Nucleus accumbens (tissue), 56 donors: ENCODE results near the gene ATG10.
"Not testable (repeated sequence)": the region's sequence is repeated elsewhere in the genome, so short reads cannot be mapped to it uniquely, and the experiment has no call there.

Experiments used
- DNase-seq, 56 donors: peaks; one replicate each; lab custom pipeline; 2025; lab: John Stamatoyannopoulos, UW

The ATG10 gene

DNA sequence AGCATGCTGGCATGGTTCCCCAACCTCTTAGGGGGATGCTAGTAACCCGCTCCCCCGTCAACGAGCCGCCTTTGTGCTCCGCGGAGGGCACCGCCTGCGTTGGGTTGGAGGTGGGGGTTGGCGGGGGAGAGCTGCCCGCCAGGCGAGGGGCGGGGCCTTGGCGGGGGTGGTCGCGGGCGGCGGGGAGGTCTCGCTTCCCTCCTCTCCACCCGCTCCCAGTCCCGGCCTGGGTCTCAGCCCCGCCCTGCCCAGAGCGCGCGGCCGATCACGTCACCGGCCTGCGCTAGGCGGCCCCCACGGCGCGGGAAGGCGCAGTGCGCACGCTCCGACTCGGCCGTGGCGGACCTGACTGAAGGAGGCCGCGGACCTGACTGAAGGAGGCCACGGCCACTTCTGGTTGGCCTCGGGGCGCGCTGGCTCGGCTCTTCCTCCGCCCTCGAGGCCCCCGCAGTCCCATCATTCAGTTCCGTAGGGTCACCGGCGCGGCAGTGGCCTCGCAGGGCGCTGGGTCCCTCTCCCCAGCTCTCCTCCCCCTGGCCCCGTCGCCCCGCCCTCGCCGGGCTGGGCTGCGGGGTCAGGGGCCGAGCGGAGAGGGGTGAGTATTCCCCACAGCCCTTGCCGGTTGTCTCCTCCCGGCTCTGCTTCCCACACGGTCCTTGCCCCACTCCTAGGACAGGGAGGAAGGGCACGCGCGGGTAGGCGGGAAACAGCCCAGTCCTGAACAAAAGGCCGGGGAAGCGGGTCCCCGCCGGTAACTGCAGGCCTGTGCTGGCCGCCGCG lies at the start of gene ATG10:
Gene ATG10 (plus strand): TSS at position 312 of the 780 bp plus-strand sequence. CDS start 15,548 bp downstream, outside the sequence.
- DNase-seq: peak; percentile 18 to 96 (median 92)

DNA sequence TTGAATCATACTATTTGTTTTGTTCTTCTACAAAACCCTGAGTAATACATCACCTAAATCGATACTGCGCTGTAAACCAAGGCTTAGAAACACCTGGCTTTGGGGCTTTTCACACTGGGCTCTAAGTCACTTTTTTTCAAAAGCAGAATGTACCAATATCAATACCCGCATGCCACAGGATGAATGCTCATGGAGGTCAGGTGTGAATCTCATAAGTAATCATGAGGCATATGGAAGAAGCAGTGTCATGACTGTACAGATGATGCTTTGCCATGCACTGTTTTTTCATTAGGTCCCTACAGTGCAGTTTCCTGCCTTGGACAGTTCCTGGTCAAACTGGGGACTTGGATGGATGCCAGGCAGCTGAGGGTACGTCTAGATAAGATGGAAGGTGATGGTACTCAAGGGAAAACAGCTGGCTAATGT lies 49.0 kb upstream of the ATG10 start:
- no peak for DNase-seq

DNA sequence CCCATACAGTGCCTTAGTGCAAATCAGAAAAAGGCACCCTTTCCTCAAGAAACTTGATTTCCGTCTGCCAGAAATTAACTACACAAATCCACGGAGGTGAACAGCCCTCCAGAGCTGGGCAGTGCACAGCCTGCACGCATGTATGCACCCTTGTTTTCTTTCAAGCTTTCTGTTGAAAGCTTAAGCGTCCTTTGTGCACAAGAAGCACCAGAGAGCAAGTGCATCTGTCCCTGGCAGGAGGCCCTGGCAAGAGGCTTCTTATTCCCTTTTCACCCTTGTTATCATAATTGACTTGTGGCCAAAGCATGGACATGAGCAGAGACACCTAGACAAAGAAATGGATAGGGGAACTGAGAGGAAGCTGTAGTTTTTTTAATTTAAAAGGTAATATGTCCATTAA lies 47.4 kb upstream of the ATG10 start:
- DNase-seq: peak in 22 of 56 donors; percentile 2 to 34 (median 17)

GRCh38 chr5:81925009-81925408 lies 46.8 kb upstream of the ATG10 start:
- DNase-seq: no peak

DNA sequence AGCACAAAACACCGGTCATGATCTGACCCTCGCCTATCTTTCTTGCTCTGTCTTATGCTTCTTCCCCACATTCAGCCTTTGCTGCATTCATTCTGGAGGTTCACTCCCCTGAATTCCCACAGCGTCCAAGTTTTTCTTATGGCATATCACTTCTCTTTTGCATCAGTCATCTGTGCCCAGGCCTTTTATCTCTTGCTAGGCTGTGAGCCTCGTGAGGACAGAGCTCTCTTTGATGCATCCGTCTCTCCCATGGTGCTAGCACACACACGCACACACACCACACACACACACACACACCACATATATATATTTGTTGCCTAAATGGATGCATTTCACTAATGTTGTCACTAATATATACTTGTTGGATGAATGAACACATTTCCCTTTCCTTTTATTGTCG lies 45.8 kb upstream of the ATG10 start:
- DNase-seq: peak in 2 of 56 donors; percentile 0 to 8

DNA sequence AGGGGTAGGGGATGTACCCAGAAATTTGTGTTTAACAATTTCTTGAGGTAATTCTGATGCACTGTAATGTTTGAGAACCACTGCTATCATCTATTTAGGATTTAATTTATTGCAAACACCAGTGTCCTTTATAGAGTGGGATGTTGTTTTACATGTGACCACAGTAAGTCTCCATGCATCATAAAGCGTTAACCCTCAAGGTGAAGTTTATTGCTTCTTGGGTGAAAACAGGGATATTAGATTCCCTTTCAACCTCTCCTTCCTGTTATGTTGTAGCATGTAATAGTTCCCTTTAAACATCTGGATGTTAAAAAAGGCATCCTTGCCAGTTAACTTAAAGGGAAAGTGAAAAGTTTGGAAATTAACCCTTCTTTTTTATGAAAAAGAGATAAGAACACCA lies 35.8 kb upstream of the ATG10 start:
- DNase-seq: no peak

GRCh38 chr5:81936750-81937149 lies 35.1 kb upstream of the ATG10 start:
- no peak for DNase-seq

DNA sequence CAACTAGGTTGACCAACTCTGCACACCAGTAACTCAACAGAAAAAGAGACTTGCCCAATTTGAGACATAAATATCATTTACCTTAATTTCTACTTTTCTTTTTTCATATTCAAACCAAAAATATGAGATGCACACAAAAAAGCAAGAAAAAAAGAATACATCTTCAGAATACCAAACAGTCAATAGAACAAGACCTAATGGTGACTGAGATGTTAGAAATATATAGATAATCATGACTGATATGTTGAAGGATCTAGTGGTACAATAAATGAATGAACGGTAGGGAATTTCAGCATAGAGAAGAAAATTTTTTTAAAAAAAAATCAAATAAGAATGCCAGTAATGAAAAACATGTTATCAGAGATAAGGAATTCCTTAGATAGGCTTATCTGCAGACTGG lies 29.1 kb upstream of the ATG10 start:
- DNase-seq: no peak

DNA sequence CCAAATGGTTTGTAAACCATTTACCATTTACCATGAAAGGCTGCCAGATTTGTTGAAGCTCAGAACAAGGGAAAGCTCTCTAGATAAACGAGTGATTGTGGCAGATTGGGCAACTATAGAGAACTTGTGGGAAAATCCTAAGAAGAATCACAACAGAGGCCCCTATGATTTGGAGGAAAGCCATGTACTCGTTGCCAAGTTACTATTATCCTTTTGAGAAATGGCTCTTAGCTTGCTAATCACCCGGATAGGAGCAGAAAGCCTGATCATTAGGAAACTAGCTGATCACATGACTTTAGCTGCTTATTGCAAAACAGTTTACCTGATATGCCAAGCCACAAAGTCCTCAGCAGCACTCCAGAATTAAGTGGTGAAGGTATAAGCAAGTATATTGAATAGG lies 23.5 kb upstream of the ATG10 start:
- DNase-seq: no peak

DNA sequence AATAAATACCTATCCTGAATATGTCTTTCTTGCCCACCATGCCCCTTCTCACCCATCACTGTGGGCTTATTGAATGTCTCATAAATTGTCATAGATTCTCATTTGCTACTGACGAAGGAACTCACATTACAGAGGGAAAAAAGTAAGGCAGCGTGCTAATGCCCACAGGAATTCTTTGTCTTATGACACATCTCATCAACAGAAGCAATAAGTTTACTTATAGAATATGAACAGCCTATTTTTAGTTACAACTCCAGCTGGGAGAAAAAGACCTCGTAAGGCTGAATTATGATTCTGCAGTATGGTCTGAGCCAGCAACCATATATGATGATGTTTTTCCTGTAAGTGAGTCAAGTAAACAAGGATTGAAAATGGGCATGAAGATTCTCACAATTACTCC lies 22.4 kb upstream of the ATG10 start:
- DNase-seq: no peak

GRCh38 chr5:81950996-81951395 lies 20.8 kb upstream of the ATG10 start:
- DNase-seq: no peak

- DNase-seq: not testable (repeated sequence)
Observed at GRCh38 chr5:81954796-81955195, 17.0 kb upstream of the ATG10 start.

DNA sequence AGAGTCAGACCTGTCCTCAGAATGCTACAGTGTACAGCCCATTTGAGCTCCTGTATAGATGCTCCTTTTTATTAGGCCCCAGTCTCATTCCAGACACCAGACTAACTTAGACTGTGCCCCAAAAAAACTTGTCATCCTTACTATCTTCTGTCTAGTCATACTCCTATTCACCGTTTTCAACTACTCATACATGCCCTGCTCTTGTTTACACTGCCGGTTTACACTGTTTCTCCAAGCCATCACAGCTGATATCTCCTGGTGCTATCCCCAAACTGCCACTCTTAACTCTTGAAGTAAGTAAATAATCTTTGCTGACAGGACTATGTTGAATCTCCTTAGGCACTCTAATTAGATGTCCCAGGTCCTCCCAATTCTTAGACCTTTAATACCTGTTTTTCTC lies 13.7 kb upstream of the ATG10 start:
- DNase-seq: not testable (repeated sequence)

- DNase-seq: no peak
Observed at GRCh38 chr5:81961651-81962440, 10.0 kb upstream of the ATG10 start.

GRCh38 chr5:81963544-81963943 lies 8.3 kb upstream of the ATG10 start:
- no peak for DNase-seq

DNA sequence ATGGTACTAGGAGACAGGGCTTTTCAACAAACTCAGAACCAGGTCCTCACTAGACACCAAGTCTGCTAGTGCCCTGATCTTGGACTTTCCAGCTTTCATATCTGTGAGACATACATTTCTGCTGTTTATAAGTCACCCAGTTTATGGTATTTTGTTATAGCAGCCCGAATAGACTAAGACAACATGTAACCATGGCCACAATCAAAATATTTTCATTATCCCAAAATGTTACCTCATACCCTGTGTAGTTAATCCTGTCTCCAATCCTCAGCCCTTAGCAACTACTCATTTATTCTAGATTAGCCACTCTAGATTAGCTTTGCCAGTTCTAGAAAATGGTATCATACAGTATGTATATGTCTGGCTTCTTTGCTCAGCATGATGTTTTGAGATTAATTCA lies 6.3 kb upstream of the ATG10 start:
- no peak for DNase-seq

- no peak for DNase-seq
Observed at GRCh38 chr5:81969226-81969625, 2.6 kb upstream of the ATG10 start.

- no peak for DNase-seq
Observed at GRCh38 chr5:81969912-81970311, 1.9 kb upstream of the ATG10 start.

DNA sequence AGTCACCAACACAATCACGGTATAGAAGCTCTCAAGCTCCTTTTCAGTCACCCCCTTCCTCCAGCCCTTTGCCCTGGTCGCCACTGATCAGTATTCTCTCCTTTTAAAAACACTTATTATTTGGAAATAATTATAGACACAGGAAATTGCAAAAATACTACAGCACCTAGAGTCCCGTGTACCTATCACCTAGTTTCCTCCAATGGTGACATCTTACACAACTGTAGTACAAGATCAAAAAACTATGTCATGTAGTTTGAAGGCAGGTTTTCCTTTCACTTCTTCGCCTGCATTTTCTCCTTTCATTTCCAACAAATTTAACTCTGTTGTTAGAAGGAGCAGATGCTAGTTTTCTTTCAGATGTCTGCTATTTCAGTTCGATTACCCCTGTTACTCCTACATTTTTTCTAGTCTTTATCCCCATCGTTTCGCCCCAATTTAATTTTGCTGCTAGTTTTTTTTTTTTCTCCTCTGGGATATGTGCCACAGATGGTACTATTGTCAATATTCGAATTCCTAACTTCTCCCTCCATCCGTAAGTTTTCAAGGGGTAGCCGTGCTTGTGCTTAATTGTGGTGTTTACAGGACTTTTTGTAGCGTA lies 612 bp upstream of the ATG10 start:
- peak in 6 of 56 donors; percentile 1 to 3 (median 2) for DNase-seq

- no peak for DNase-seq
Observed at GRCh38 chr5:81972492-81972783, 615 bp downstream of the ATG10 start.

- no peak for DNase-seq
Observed at GRCh38 chr5:81980160-81980559, 8.3 kb downstream of the ATG10 start.
